Loucy (cell line): ENCODE measurements around the gene CDH12.

Experiments used
- H2AFZ ChIP-seq: fragments of 200-600 bp; sonication (generic); 2 replicates; pipeline ENCODE4 v1.6.0; 2016; ENCODE audit warnings: antibody characterized with exemption, mild to moderate bottlenecking, low read length, moderate library complexity
- H3F3A ChIP-seq: fragments of 200-600 bp; 2 replicates; pipeline ENCODE4 v1.6.0; 2016; ENCODE audit warnings: antibody characterized with exemption, low read depth, mild to moderate bottlenecking
- H3K27me3 ChIP-seq: fragments of 200-600 bp; sonication (generic); 2 replicates; pipeline ENCODE4 v1.6.1; 2014; ENCODE audit warnings: low read length, mild to moderate bottlenecking; ENCODE audit not compliant: insufficient read depth, poor library complexity, severe bottlenecking
- H3K36me3 ChIP-seq: fragments of 200-600 bp; sonication (generic); 2 replicates; pipeline ENCODE4 v1.6.1; 2016; ENCODE audit warnings: low read length; ENCODE audit not compliant: insufficient read depth
- H3K4me1 ChIP-seq: fragments of 200-600 bp; sonication (generic); 2 replicates; pipeline ENCODE4 v1.5.1; 2014; ENCODE audit warnings: low read length, mild to moderate bottlenecking; ENCODE audit not compliant: insufficient read depth, poor library complexity, severe bottlenecking
- H3K4me2 ChIP-seq: fragments of 200-600 bp; sonication (generic); 2 replicates; pipeline ENCODE4 v1.6.0; 2014; ENCODE audit warnings: antibody characterized with exemption, low read length, low read depth, mild to moderate bottlenecking; ENCODE audit not compliant: poor library complexity, severe bottlenecking
- H3K4me3 ChIP-seq: fragments of 200-600 bp; sonication (generic); 2 replicates; pipeline ENCODE4 v1.5.1; 2014; ENCODE audit warnings: low read length, mild to moderate bottlenecking, mixed read lengths; ENCODE audit not compliant: poor library complexity, severe bottlenecking
- H3K79me2 ChIP-seq: fragments of 200-600 bp; sonication (generic); 2 replicates; pipeline ENCODE4 v1.6.1; 2014; ENCODE audit warnings: low read length; ENCODE audit not compliant: insufficient read depth
- H3K9ac ChIP-seq: fragments of 200-600 bp; sonication (generic); 2 replicates; pipeline ENCODE4 v1.6.0; 2014; ENCODE audit warnings: mild to moderate bottlenecking, low read depth, low read length, moderate library complexity; ENCODE audit not compliant: poor library complexity, severe bottlenecking
- H3K9me2 ChIP-seq: fragments of 200-600 bp; sonication (generic); replicated peaks from 2 replicates; pipeline ENCODE4 v1.6.1; 2016; ENCODE audit warnings: low read depth, low read length, mixed read lengths
- H3K9me3 ChIP-seq: fragments of 200-600 bp; sonication (generic); 2 replicates; pipeline ENCODE4 v1.6.1; 2014; ENCODE audit warnings: mild to moderate bottlenecking, antibody characterized with exemption, low read length, low read depth; ENCODE audit not compliant: insufficient read depth
- H4K20me1 ChIP-seq: fragments of 200-600 bp; sonication (generic); 2 replicates; pipeline ENCODE4 v1.6.0; 2014; ENCODE audit warnings: antibody characterized with exemption, low read length, mild to moderate bottlenecking; ENCODE audit not compliant: insufficient read depth, poor library complexity, severe bottlenecking
- CTCF ChIP-seq: fragments of 200-600 bp; sonication (generic); conservative IDR thresholded peaks from 2 replicates; pipeline ENCODE4 v1.5.1; 2014; ENCODE audit warnings: mild to moderate bottlenecking, antibody characterized with exemption, low read length
- EZH2phosphoT487 ChIP-seq: fragments of 200-600 bp; IDR thresholded peaks from 2 replicates; pipeline ENCODE4 v1.6.1; 2018; ENCODE audit warnings: antibody characterized with exemption, mild to moderate bottlenecking, moderate library complexity, borderline replicate concordance

CDH12 gene

GRCh38 chr5:22719842-22720241 lies 133.3 kb downstream of the CDH12 start:
- no peaks in the 10 kb centered on the region for H3K27me3 ChIP-seq
- no peak overlapping the region for H2AFZ ChIP-seq
- no peaks in the 10 kb centered on the region for H3K9me3 ChIP-seq
- no peak overlapping the region for H3K9ac ChIP-seq
- no peak overlapping the region for H3K4me2 ChIP-seq
- TF ChIP-seq CTCF = no peak
- H3K4me1 ChIP-seq = no peaks in the 10 kb centered on the region
- no peaks in the 10 kb centered on the region for H3K9me2 ChIP-seq
- no peaks in the 10 kb centered on the region for H4K20me1 ChIP-seq
- no peak overlapping the region for H3K4me3 ChIP-seq
- H3K36me3 ChIP-seq = no peaks in the 10 kb centered on the region
- no peaks in the 10 kb centered on the region for H3K79me2 ChIP-seq
- no peaks in the 10 kb centered on the region for H3F3A ChIP-seq

DNA sequence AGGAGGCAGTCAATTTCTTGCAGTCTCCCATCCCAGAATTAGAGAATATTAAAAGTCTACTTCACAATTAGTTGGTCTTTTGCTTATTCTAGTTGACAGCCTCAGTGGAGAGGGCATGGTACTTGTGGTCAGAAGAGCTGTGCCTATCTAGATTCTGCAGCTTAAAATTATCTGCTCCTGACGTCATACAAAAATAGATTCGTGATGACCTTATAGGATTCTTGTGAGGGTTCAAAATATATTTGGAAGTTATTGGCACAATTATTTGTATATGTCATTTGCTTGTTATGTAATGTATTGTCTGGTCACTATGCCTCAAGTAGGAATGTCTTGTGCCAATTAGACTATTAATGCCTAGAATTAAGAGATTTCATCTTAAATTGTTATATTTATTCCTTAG lies 142.5 kb downstream of the CDH12 start:
- Histone ChIP-seq H2AFZ (no peak overlapping the region), H3K9me2 (no peaks in the 10 kb centered on the region), H3F3A (no peaks in the 10 kb centered on the region), H3K4me1 (no peaks in the 10 kb centered on the region), H3K9me3 (no peaks in the 10 kb centered on the region), H3K27me3 (no peaks in the 10 kb centered on the region), H3K9ac (no peak overlapping the region), H4K20me1 (no peaks in the 10 kb centered on the region), H3K4me3 (no peak overlapping the region), H3K79me2 (no peaks in the 10 kb centered on the region), H3K4me2 (no peak overlapping the region), H3K36me3 (no peaks in the 10 kb centered on the region)
- no peak for TF ChIP-seq EZH2phosphoT487

DNA sequence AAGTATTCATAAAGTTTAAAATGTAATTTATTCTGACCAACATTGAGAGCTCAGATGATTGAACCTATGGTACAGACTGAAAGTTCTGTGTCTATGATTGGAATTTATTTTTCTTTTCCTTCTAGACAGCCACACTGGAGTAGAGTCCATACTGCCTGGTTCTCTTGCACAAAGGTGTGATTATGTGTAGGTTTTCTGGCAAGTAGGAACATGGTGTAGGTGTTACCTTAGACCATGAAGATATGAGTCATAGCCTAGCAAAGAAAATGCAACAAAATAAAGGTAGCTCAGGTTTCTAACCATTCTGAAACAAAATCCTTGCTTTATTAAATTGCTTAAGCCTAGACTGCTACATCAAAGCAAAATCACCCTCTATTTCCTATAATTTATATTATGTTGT lies 143.4 kb downstream of the CDH12 start:
- Histone ChIP-seq H3K9me3 (no peaks in the 10 kb centered on the region), H3K4me2 (no peak overlapping the region), H3F3A (no peaks in the 10 kb centered on the region), H4K20me1 (no peaks in the 10 kb centered on the region), H2AFZ (no peak overlapping the region), H3K27me3 (no peaks in the 10 kb centered on the region), H3K9me2 (no peaks in the 10 kb centered on the region), H3K79me2 (no peaks in the 10 kb centered on the region), H3K9ac (no peak overlapping the region), H3K36me3 (no peaks in the 10 kb centered on the region), H3K4me3 (no peak overlapping the region), H3K4me1 (no peaks in the 10 kb centered on the region)
- TF ChIP-seq CTCF (no peak), EZH2phosphoT487 (no peak)

DNA sequence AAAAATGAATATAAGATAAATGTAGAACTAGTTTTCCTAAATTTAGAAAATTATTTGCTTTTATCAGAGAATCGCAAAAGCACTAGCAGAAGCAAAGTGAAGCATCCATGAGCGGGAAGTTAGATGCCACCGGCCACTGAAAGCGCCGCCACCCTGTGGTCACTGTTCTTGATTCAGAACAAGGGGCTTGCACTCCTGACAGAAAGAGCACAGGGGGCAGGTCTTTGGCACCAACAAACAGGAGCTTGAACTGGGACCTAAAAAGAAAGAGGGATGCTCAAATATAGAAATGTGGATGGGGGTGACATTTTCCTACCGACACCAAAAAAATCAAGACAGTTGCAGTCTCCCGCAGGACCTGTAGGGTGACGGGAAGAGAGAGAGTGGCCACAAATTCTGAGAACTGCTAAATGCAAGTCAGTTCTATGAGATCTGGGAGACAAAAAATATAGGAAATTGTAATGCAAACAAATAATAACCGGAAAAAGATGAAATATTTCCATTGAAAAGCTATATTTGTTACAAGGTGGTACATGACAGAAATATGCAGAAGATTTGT lies 144.3 kb downstream of the CDH12 start:
- H4K20me1 ChIP-seq = no peaks in the 10 kb centered on the region
- H3F3A ChIP-seq = no peaks in the 10 kb centered on the region
- no peaks in the 10 kb centered on the region for H3K36me3 ChIP-seq
- no peak overlapping the region for H3K4me3 ChIP-seq
- H3K4me1 ChIP-seq = no peaks in the 10 kb centered on the region
- H3K27me3 ChIP-seq = no peaks in the 10 kb centered on the region
- H3K4me2 ChIP-seq = no peak overlapping the region
- H2AFZ ChIP-seq = no peak overlapping the region
- H3K9me2 ChIP-seq = no peaks in the 10 kb centered on the region
- no peak overlapping the region for H3K9ac ChIP-seq
- H3K79me2 ChIP-seq = no peaks in the 10 kb centered on the region
- no peaks in the 10 kb centered on the region for H3K9me3 ChIP-seq
- no peak for TF ChIP-seq EZH2phosphoT487
- TF ChIP-seq CTCF = 0 out of 2 replicates have a peak, but pooled peaks have one; percentile 12
